ENCODE results near the gene GIT1. TPM values are rescaled to one million over a fixed set of nuclear protein-coding genes. Genes with fewer than 3 reads are reported as not detected.
"Not testable (repeated sequence)": the region's sequence is repeated elsewhere in the genome, so short reads cannot be mapped to it uniquely, and the experiment has no call there.

GIT1 gene
- total and polyA plus RNA-seq, 7 experiments from 2014 or later, result 6.8 to 76.3 (median 49.1) TPM

DNA sequence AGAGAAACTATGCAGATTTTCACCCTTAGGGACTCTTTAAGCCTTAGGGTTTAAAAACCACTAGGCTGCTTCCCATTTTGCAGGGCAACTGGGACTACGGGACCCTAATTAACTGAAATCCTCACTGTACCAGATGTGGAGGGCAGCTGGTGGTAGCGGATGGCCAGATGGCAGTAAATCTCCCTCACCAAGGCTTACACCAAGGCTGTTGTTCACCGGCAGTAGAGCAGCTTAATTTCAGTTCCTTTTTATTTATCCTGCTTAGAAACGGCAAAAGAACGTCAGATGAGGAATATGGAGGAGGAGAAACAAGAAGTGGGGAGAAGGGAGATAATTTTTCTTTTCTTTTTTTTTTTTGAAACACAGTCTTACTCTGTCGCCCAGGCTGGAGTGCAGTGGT, 29.1 kb downstream of the GIT1 start:
- Mint-ChIP-seq H3K4me1 (peaks cover 6 to 45% (median 14%) of the 10 kb centered on the region in 7 donors), H3K9me3 (no peaks in the 10 kb centered on the region), H3K4me3 (no peak overlapping the region), H3K36me3 (peaks cover 0 to 18% (median 0%) of the 10 kb centered on the region in 5 donors), H3K27me3 (no peaks in the 10 kb centered on the region), H3K27ac (no peak overlapping the region)
- intact Hi-C loops (cut with micrococcal nuclease), result loop anchor here (10.0 kb wide), 1 partner anchor 416 kb away; no protein-coding TSS in a partner anchor
- DNase-seq (no peak), ATAC-seq (peak; percentile 54)
- no peak overlapping the region for H3K27ac ChIP-seq (ENCODE audit: low read depth, low read length)
- ChIA-PET CTCF (no interaction called here), POLR2A (no interaction called here)
- H3K36me3 ChIP-seq (ENCODE audit: control insufficient read depth in 2 of 3, insufficient read depth in 3 of 3, low read length in 3 of 3), result peaks cover 0 to 3% (median 0%) of the 10 kb centered on the region in 3 experiments
- no peaks in the 10 kb centered on the region for H3K9me3 ChIP-seq (ENCODE audit: control insufficient read depth in 2 of 3, low read length in 3 of 3)
- no peak overlapping the region for H3K4me3 ChIP-seq (ENCODE audit: low read length)
- no peaks in the 10 kb centered on the region for H3K27me3 ChIP-seq (ENCODE audit: control insufficient read depth in 2 of 2, insufficient read depth in 2 of 2, low read length in 2 of 2)
- peaks cover under 1 to 27% of the 10 kb centered on the region in 2 donors for H3K4me1 ChIP-seq (ENCODE audit: control insufficient read depth in 2 of 2, insufficient read depth in 2 of 2, low read length in 2 of 2)

- intact Hi-C loops (cut with micrococcal nuclease), result loop anchor here (10.0 kb wide), 1 partner anchor 415 kb away; no protein-coding TSS in a partner anchor
- POLR2A ChIA-PET, result no interaction called here
- Histone ChIP-seq H3K4me3 (ENCODE audit: low read length) (no peak overlapping the region), H3K27ac (ENCODE audit: low read depth, low read length) (no peak overlapping the region), H3K27me3 (ENCODE audit: control insufficient read depth in 2 of 2, insufficient read depth in 2 of 2, low read length in 2 of 2) (no peaks in the 10 kb centered on the region), H3K36me3 (ENCODE audit: control insufficient read depth in 2 of 3, insufficient read depth in 3 of 3, low read length in 3 of 3) (peaks cover 0 to 3% (median 0%) of the 10 kb centered on the region in 3 experiments), H3K4me1 (ENCODE audit: control insufficient read depth in 2 of 2, insufficient read depth in 2 of 2, low read length in 2 of 2) (peaks cover 0 to 20% of the 10 kb centered on the region in 2 donors), H3K9me3 (ENCODE audit: control insufficient read depth in 2 of 3, low read length in 3 of 3) (no peaks in the 10 kb centered on the region)
- no peak for DNase-seq
- Mint-ChIP-seq H3K4me3 (no peak overlapping the region), H3K27me3 (no peaks in the 10 kb centered on the region), H3K9me3 (no peaks in the 10 kb centered on the region), H3K4me1 (peaks cover 6 to 41% (median 14%) of the 10 kb centered on the region in 7 donors), H3K27ac (peak overlapping the region in 1 of 9 donors; percentile 39), H3K36me3 (peaks cover 0 to 18% (median 0%) of the 10 kb centered on the region in 5 donors)
- no peak for ATAC-seq
- CTCF ChIA-PET, result no interaction called here
Observed at GRCh38 chr17:29559640-29560039, 29.8 kb downstream of the GIT1 start.

DNA sequence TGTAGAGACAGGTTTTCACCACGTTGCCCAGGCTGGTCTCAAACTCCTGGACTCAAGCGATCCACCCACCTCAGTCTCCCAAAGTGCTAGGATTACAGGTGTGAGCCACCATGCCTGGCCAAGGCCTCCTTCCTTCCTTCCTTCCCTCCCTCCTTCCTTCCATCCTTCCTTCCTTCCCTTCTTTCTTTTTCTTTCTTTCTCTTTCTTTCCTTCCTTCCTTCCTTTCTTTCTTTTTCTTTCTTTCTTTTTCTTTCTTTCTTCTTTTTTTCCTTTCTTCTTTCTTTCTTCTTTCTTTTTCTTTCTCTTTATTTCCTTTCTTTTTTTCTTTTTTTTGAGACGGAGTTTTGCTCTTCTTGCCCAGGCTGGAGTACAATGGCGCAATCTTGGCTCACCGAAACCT, 31.3 kb downstream of the GIT1 start:
- H3K9me3 Mint-ChIP-seq; ATAC-seq; H3K4me3 ChIP-seq (ENCODE audit: low read length); intact Hi-C loops (cut with micrococcal nuclease); H3K36me3 ChIP-seq (ENCODE audit: control insufficient read depth in 2 of 3, insufficient read depth in 3 of 3, low read length in 3 of 3); H3K27me3 ChIP-seq (ENCODE audit: control insufficient read depth in 2 of 2, insufficient read depth in 2 of 2, low read length in 2 of 2); POLR2A ChIA-PET; H3K27ac ChIP-seq (ENCODE audit: low read depth, low read length); DNase-seq; H3K27me3 Mint-ChIP-seq; CTCF ChIA-PET; H3K9me3 ChIP-seq (ENCODE audit: control insufficient read depth in 2 of 3, low read length in 3 of 3): not testable (repeated sequence)
- peaks cover 0 to 11% of the 10 kb centered on the region in 2 donors for H3K4me1 ChIP-seq (ENCODE audit: control insufficient read depth in 2 of 2, insufficient read depth in 2 of 2, low read length in 2 of 2)
- Mint-ChIP-seq H3K36me3 (peaks cover 0 to 14% (median 0%) of the 10 kb centered on the region in 5 donors), H3K27ac (peak overlapping the region in 1 of 9 donors; percentile 29), H3K4me3 (peak overlapping the region in 2 of 10 donors; percentile 21 to 52), H3K4me1 (peaks cover 0 to 32% (median 14%) of the 10 kb centered on the region in 7 donors)

GRCh38 chr17:29557739-29558116, 31.7 kb downstream of the GIT1 start:
- Histone ChIP-seq H3K27ac (ENCODE audit: low read depth, low read length) (no peak overlapping the region), H3K4me1 (ENCODE audit: control insufficient read depth in 2 of 2, insufficient read depth in 2 of 2, low read length in 2 of 2) (peaks cover 0 to 11% of the 10 kb centered on the region in 2 donors), H3K9me3 (ENCODE audit: control insufficient read depth in 2 of 3, low read length in 3 of 3) (no peaks in the 10 kb centered on the region), H3K27me3 (ENCODE audit: control insufficient read depth in 2 of 2, insufficient read depth in 2 of 2, low read length in 2 of 2) (no peaks in the 10 kb centered on the region), H3K36me3 (ENCODE audit: control insufficient read depth in 2 of 3, insufficient read depth in 3 of 3, low read length in 3 of 3) (peaks cover 0 to 3% (median 0%) of the 10 kb centered on the region in 3 experiments), H3K4me3 (ENCODE audit: low read length) (no peak overlapping the region)
- H3K4me3 Mint-ChIP-seq, result no peak overlapping the region
- POLR2A ChIA-PET, result no interaction called here
- peak overlapping the region in 1 of 9 donors; percentile 29 for H3K27ac Mint-ChIP-seq
- ATAC-seq (no peak), DNase-seq (no peak)
- intact Hi-C loops (cut with micrococcal nuclease), result no loop called here
- no peaks in the 10 kb centered on the region for H3K9me3 Mint-ChIP-seq
- peaks cover 0 to 30% (median 14%) of the 10 kb centered on the region in 7 donors for H3K4me1 Mint-ChIP-seq
- CTCF ChIA-PET, result no interaction called here
- H3K36me3 Mint-ChIP-seq, result peaks cover 0 to 12% (median 0%) of the 10 kb centered on the region in 5 donors
- no peaks in the 10 kb centered on the region for H3K27me3 Mint-ChIP-seq

- H3K27ac ChIP-seq (ENCODE audit: low read depth, low read length), result no peak overlapping the region
- no peaks in the 10 kb centered on the region for H3K27me3 Mint-ChIP-seq
- CTCF ChIA-PET, result no interaction called here
- no peaks in the 10 kb centered on the region for H3K9me3 ChIP-seq (ENCODE audit: control insufficient read depth in 2 of 3, low read length in 3 of 3)
- peaks cover 0 to 11% of the 10 kb centered on the region in 2 donors for H3K4me1 ChIP-seq (ENCODE audit: control insufficient read depth in 2 of 2, insufficient read depth in 2 of 2, low read length in 2 of 2)
- peaks cover 0 to 26% (median 10%) of the 10 kb centered on the region in 7 donors for H3K4me1 Mint-ChIP-seq
- no peak overlapping the region for H3K4me3 Mint-ChIP-seq
- DNase-seq (no peak), ATAC-seq (peak; percentile 47)
- H3K4me3 ChIP-seq (ENCODE audit: low read length), result no peak overlapping the region
- no peak overlapping the region for H3K27ac Mint-ChIP-seq
- POLR2A ChIA-PET, result interaction anchor here (0.6 to 1.4 kb wide), 3 partner anchors 60 to 792 kb away, joined by 3 to 8 read pairs (median 3); no protein-coding TSS in a partner anchor
- H3K36me3 ChIP-seq (ENCODE audit: control insufficient read depth in 2 of 3, insufficient read depth in 3 of 3, low read length in 3 of 3), result peaks cover 0 to 3% (median 0%) of the 10 kb centered on the region in 3 experiments
- intact Hi-C loops (cut with micrococcal nuclease), result no loop called here
- no peaks in the 10 kb centered on the region for H3K27me3 ChIP-seq (ENCODE audit: control insufficient read depth in 2 of 2, insufficient read depth in 2 of 2, low read length in 2 of 2)
- peaks cover 0 to 8% (median 0%) of the 10 kb centered on the region in 5 donors for H3K36me3 Mint-ChIP-seq
- H3K9me3 Mint-ChIP-seq, result no peaks in the 10 kb centered on the region
Observed at GRCh38 chr17:29557085-29557738, 32.2 kb downstream of the GIT1 start.

GRCh38 chr17:29555840-29556239, 33.6 kb downstream of the GIT1 start:
- ATAC-seq (no peak), DNase-seq (no peak)
- POLR2A ChIA-PET, result interaction anchor here (1.0 kb wide), 1 partner anchor 11 kb away, joined by 4 read pairs; the partner anchor contains the start of gene ABHD15
- Histone ChIP-seq H3K9me3 (ENCODE audit: control insufficient read depth in 2 of 3, low read length in 3 of 3) (no peaks in the 10 kb centered on the region), H3K4me1 (ENCODE audit: control insufficient read depth in 2 of 2, insufficient read depth in 2 of 2, low read length in 2 of 2) (peaks cover 0 to 11% of the 10 kb centered on the region in 2 donors), H3K27ac (ENCODE audit: low read depth, low read length) (no peak overlapping the region), H3K4me3 (ENCODE audit: low read length) (no peak overlapping the region), H3K27me3 (ENCODE audit: control insufficient read depth in 2 of 2, insufficient read depth in 2 of 2, low read length in 2 of 2) (no peaks in the 10 kb centered on the region), H3K36me3 (ENCODE audit: control insufficient read depth in 2 of 3, insufficient read depth in 3 of 3, low read length in 3 of 3) (no peaks in the 10 kb centered on the region)
- no peaks in the 10 kb centered on the region for H3K27me3 Mint-ChIP-seq
- H3K27ac Mint-ChIP-seq, result no peak overlapping the region
- H3K36me3 Mint-ChIP-seq, result peaks cover 0 to 5% (median 0%) of the 10 kb centered on the region in 5 donors
- no peaks in the 10 kb centered on the region for H3K9me3 Mint-ChIP-seq
- intact Hi-C loops (cut with micrococcal nuclease), result no loop called here
- H3K4me3 Mint-ChIP-seq, result no peak overlapping the region
- CTCF ChIA-PET, result no interaction called here
- peaks cover 0 to 22% (median 4%) of the 10 kb centered on the region in 7 donors for H3K4me1 Mint-ChIP-seq
